Uterus (tissue), 2 donors: Measurements from ENCODE around the gene STXBP5.

Experiments used
- POLR2A ChIP-seq, 2 donors: fragments of 450-650 bp; IDR thresholded peaks; one replicate each; pipeline ENCODE4 v1.6.1; 2016; ENCODE audit warnings: antibody characterized with exemption in 2 of 2, mild to moderate bottlenecking in 1 of 2, moderate library complexity in 1 of 2
- TF ChIP-seq, protein P1 (sequence below), 4 experiments: fragments of 200-600 bp in 2 of 4; fragments of 450-650 bp in 2 of 4; sonication (generic) in 2 of 4; IDR thresholded peaks; one replicate each; pipeline ENCODE4 v1.5.1; 2016 to 2019; ENCODE audit warnings: antibody characterized with exemption in 4 of 4, mild to moderate bottlenecking in 2 of 4, moderate library complexity in 1 of 4

DNA sequence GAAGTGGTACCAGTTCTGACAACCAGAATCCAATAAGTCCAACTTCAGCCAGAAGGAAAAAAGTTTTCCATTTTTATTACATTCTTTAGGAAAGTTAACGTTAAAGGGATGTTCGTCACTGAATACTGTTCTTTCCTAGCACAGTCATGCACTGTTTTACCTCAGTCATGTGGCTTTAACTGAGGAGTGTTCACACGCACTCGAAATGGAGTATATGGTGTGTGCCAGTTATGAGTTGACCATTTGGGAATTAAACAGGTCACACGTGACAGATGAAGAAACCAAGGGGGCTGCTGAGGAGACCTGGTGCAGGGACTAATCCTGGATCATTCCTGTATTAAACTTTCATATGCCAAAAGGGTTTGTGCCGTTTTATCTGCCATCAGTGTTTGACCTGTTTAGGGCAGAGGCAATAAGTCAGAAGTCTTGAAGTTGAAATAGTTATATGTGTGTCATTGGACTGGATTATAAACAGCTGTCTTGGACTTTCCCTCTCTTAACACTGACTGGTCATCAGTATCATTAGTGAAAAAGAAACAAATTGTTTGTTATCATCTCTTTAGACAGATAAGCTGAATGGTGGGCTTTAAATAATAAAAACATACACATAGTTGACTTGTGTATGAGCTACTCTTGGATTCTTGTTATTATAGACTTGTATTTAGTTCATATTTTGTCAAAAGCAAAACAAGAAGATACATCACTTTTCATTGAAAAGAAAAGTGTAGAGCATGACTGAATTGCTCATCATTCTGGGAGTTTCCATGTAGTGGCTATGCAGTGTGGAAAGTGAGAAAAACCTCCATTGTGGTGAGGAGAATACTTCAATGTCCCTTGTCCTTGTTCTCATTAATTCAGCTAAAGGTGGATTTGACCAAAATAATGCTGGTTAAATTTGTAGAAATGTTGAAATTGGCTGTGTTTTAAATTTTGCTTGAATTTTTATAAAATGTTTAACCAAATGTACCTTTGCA is 180.8 kb downstream of the STXBP5 start:
- TF ChIP-seq POLR2A (IDR thresholded peaks at IDR 0.05) = no peak
- TF ChIP-seq, protein P1, sequence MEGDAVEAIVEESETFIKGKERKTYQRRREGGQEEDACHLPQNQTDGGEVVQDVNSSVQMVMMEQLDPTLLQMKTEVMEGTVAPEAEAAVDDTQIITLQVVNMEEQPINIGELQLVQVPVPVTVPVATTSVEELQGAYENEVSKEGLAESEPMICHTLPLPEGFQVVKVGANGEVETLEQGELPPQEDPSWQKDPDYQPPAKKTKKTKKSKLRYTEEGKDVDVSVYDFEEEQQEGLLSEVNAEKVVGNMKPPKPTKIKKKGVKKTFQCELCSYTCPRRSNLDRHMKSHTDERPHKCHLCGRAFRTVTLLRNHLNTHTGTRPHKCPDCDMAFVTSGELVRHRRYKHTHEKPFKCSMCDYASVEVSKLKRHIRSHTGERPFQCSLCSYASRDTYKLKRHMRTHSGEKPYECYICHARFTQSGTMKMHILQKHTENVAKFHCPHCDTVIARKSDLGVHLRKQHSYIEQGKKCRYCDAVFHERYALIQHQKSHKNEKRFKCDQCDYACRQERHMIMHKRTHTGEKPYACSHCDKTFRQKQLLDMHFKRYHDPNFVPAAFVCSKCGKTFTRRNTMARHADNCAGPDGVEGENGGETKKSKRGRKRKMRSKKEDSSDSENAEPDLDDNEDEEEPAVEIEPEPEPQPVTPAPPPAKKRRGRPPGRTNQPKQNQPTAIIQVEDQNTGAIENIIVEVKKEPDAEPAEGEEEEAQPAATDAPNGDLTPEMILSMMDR (IDR thresholded peaks at IDR 0.05) = no peak
